Measurements from ENCODE around the gene WDR75. TPM values are rescaled to one million over a fixed set of nuclear protein-coding genes. Genes with fewer than 3 reads are reported as not detected.

WDR75 gene
- total and polyA plus RNA-seq, 2 of the 13 experiments (the other 11 are each of a cell fraction or from before 2014, with no cell fraction given), result 63.0 to 74.1 TPM

- TF ChIP-seq TRAFD1 (CRISPR knock-in tag; IDR thresholded peaks at IDR 0.05; ENCODE audit: borderline replicate concordance), result no peak
These were observed 80.6 kb downstream of the WDR75 start (continued) for GRCh38 chr2:189521699-189522434.

GRCh38 chr2:189522435-189523151 is 81.3 kb downstream of the WDR75 start:
- H4K20me1 ChIP-seq (ENCODE audit: insufficient read depth, low read length), result no peaks in the 10 kb centered on the region
- H3K27ac ChIP-seq (ENCODE audit: extremely low read length, insufficient read depth, low read length), result peak overlapping the region; percentile 57
- H3K36me3 ChIP-seq (replicated peaks in 1 of 2; ENCODE audit: control insufficient read depth in 1 of 2, insufficient read depth in 2 of 2, low read length in 2 of 2), result no peaks in the 10 kb centered on the region
- H3K9me3 ChIP-seq (ENCODE audit: low read length), result no peaks in the 10 kb centered on the region
- FAIRE-seq, result peak; percentile 67
- DNase-seq (ENCODE audit: low spot score), result peak; percentile 95
- no peaks in the 10 kb centered on the region for H3K79me2 ChIP-seq (ENCODE audit: insufficient read depth, low read length)
- TSS peak; percentile 66 for BruUV-seq (replicated peaks)
- peaks cover 42% of the 10 kb centered on the region for H3K4me1 ChIP-seq (ENCODE audit: insufficient read depth, low read length)
- ATAC-seq, result peak; percentile 87
- POLR2A ChIA-PET, result interaction anchor here (1.0 to 2.7 kb wide), 12 partner anchors 10 to 103 kb away, joined by 3 to 25 read pairs (median 4); partner anchors contain the start of genes SLC40A1 and WDR75
- CTCF ChIA-PET (ENCODE audit: low intra/inter-chr PET ratio, low total read pairs), result interaction anchor here (0.8 kb wide), 1 partner anchor 16 kb away, joined by 3 read pairs; no protein-coding TSS in a partner anchor
- H3K27me3 ChIP-seq (ENCODE audit: control insufficient read depth in 1 of 2, insufficient read depth in 2 of 2, low read length in 2 of 2), result no peaks in the 10 kb centered on the region
- H3K4me2 ChIP-seq (ENCODE audit: low read depth, low read length), result peak overlapping the region; percentile 65
- H2AFZ ChIP-seq (ENCODE audit: low read length), result peak overlapping the region; percentile 4
- WGBS (ENCODE audit: low lambda C conversion rate), result 9% methylated on average over 5 of the region's 5 CpGs
- in situ Hi-C loops (cut with HindIII; ENCODE audit: extremely low pct_ligation_motif_present, low pct_unique_long_range_greater_than_20kb), result no loop called here
- peak overlapping the region; percentile 32; the same call in 1 of the 2 replicates for H3K9ac ChIP-seq (ENCODE audit: insufficient read depth, low read depth, low read length)
- H3K4me3 ChIP-seq (replicated peaks in 1 of 3; ENCODE audit: insufficient read depth in 1 of 3, low read depth in 2 of 3, low read length in 3 of 3), result peak overlapping the region in 2 of 3 experiments; percentile 3 to 30; a peak in 1 of 6 replicates
- intact Hi-C loops (cut with micrococcal nuclease; ENCODE audit: unreplicated experiment), result loop anchor here (1.0 to 5.0 kb wide), 4 partner anchors 16 to 90 kb away; partner anchors contain the start of gene SLC40A1
- no peak for TF ChIP-seq ZNF224 (CRISPR knock-in tag; IDR thresholded peaks at IDR 0.05)
- TF ChIP-seq KMT2A (CRISPR knock-in tag; IDR thresholded peaks at IDR 0.05), result no peak
- no peak for TF ChIP-seq CTCF (CRISPR knock-in tag; IDR thresholded peaks at IDR 0.05)
- TF ChIP-seq ZNF530 (CRISPR knock-in tag; IDR thresholded peaks at IDR 0.05; ENCODE audit: low read depth), result no peak
- no peak for TF ChIP-seq SOX13 (IDR thresholded peaks at IDR 0.05)
- TF ChIP-seq SOX13 (CRISPR knock-in tag; conservative IDR thresholded peaks at IDR 0.05 in 1 of 2, IDR thresholded peaks at IDR 0.05 in 1 of 2), result 0 out of 4 replicates have a peak, but pooled peaks of 1 of the 2 experiments have one; percentile 51
- TF ChIP-seq ZNF317 (CRISPR knock-in tag; IDR thresholded peaks at IDR 0.05), result no peak
- no peak for TF ChIP-seq HCFC1 (IDR thresholded peaks at IDR 0.05; ENCODE audit: low read depth, low read length)
- no peak for TF ChIP-seq RBM22 (optimal IDR thresholded peaks at IDR 0.05; ENCODE audit: low read length)
- TF ChIP-seq ATF5 (CRISPR knock-in tag; IDR thresholded peaks at IDR 0.05; ENCODE audit: low read depth), result no peak
- peak; percentile 29; the same call in 1 of the 2 replicates for TF ChIP-seq MED1 (CRISPR knock-in tag; IDR thresholded peaks at IDR 0.05)
- no peak for TF ChIP-seq BORCS8-MEF2B (CRISPR knock-in tag; IDR thresholded peaks at IDR 0.05)
- TF ChIP-seq ZBTB14 (CRISPR knock-in tag; IDR thresholded peaks at IDR 0.05), result no peak
- TF ChIP-seq TBX3 (IDR thresholded peaks at IDR 0.05; ENCODE audit: borderline replicate concordance), result 0 out of 2 replicates have a peak, but pooled peaks have one; percentile 20
